AG09309 (cell line): Measurements from ENCODE around the gene HOXB5.

Experiments
- DNase-seq: peaks from one replicate; pipeline ENCODE4 v3.0.0-alpha.2; 2010; ENCODE audit warnings: low read depth
- H3K4me3 ChIP-seq: 2 replicates; pipeline ENCODE4 v1.5.1; 2011; ENCODE audit warnings: mild to moderate bottlenecking, low read depth, low read length, moderate library complexity; ENCODE audit not compliant: control insufficient read depth
- TF ChIP-seq, protein P1 (sequence below): IDR thresholded peaks from 2 replicates; pipeline ENCODE4 v1.5.1; 2011; ENCODE audit warnings: mild to moderate bottlenecking, low read depth, low read length, inconsistent platforms; ENCODE audit not compliant: insufficient read depth, control insufficient read depth; ENCODE audit errors: missing control alignments

Gene HOXB5

GRCh38 chr17:48600244-48601098, 6.9 kb upstream of the HOXB5 start:
- TF ChIP-seq, protein P1, sequence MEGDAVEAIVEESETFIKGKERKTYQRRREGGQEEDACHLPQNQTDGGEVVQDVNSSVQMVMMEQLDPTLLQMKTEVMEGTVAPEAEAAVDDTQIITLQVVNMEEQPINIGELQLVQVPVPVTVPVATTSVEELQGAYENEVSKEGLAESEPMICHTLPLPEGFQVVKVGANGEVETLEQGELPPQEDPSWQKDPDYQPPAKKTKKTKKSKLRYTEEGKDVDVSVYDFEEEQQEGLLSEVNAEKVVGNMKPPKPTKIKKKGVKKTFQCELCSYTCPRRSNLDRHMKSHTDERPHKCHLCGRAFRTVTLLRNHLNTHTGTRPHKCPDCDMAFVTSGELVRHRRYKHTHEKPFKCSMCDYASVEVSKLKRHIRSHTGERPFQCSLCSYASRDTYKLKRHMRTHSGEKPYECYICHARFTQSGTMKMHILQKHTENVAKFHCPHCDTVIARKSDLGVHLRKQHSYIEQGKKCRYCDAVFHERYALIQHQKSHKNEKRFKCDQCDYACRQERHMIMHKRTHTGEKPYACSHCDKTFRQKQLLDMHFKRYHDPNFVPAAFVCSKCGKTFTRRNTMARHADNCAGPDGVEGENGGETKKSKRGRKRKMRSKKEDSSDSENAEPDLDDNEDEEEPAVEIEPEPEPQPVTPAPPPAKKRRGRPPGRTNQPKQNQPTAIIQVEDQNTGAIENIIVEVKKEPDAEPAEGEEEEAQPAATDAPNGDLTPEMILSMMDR, result no peak
- H3K4me3 ChIP-seq, result no peak overlapping the region
- DNase-seq, result no peak

DNA sequence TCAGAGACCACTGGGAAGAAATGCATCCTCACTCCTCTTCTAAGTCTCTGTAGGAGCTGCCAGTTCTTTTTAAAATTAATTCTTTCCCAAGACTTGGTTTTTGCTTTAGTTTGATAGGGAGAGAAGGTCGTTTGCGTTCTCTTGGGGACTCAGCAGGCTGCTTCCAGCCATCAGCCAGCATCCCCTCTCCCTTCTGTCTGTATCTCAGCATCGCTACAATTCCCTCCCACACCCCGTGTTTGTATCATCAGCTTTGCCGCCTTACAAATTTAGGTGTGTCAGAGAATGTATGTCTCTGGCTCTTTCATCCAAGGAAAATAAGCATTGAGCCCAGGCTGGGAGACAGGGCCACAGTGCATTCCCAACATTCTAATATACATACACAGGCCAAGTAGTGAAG, 5.8 kb upstream of the HOXB5 start:
- TF ChIP-seq, protein P1, result no peak
- no peak for DNase-seq
- no peak overlapping the region for H3K4me3 ChIP-seq

DNA sequence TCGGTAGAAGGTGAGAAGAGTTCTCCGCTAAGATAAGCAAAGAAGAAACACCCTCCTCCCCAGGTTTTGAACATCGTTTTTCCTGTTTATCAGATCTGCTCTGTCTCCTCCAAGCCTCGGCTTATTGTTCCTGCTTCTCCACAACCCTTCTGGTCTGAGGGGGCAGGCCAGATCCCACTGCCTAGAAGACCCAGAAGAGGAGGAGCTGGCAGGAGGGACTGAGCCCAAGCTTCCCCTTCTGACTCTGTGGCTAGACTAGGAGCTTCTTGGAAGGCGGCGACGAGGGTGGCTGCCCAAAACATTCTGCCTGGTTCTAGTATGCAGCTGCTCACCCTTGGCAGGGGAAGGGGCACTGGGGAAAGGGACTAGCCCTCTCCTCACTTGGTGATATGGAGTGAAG, 5.2 kb upstream of the HOXB5 start:
- H3K4me3 ChIP-seq, result no peak overlapping the region
- no peak for DNase-seq
- TF ChIP-seq, protein P1, result no peak

GRCh38 chr17:48597778-48598631, 4.4 kb upstream of the HOXB5 start:
- H3K4me3 ChIP-seq, result peak overlapping the region; percentile 6
- TF ChIP-seq, protein P1, result no peak
- DNase-seq, result no peak

DNA sequence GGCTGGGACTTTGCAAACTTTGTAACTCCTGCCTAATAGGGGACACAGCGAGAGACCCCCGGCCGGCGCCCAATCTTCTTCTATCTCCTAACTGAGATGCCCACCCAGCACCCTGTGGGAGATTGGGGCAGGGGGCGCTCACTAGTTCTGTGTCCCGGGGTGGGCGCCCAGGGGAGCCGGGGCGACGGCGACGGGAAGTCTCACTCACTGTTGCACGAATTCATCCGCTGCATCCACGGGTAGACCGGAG, 3.9 kb upstream of the HOXB5 start:
- no peak for DNase-seq
- TF ChIP-seq, protein P1, result no peak
- no peak overlapping the region for H3K4me3 ChIP-seq

- TF ChIP-seq, protein P1, result no peak
- DNase-seq, result no peak
- H3K4me3 ChIP-seq, result no peak overlapping the region
Measured at GRCh38 chr17:48596735-48597527, 3.4 kb upstream of the HOXB5 start.
